Tibial nerve (tissue), 4 donors: Measurements from ENCODE around the gene BMP7. TPM values are rescaled to one million over a fixed set of nuclear protein-coding genes. Genes with fewer than 3 reads are reported as not detected.

Experiments
- DNase-seq, 2 donors: peaks; one replicate each; pipeline ENCODE4 v3.0.0-alpha.2; 2019; ENCODE audit warnings: low spot score in 2 of 2
- H3K27ac ChIP-seq, 4 donors: fragments of 200-600 bp; sonication (generic) in 3 of 4; one replicate each; pipeline ENCODE4 v1.5.1; 2017 to 2019; ENCODE audit warnings: mild to moderate bottlenecking in 1 of 4
- H3K27me3 ChIP-seq, 2 donors: fragments of 200-600 bp; sonication (generic) in 1 of 2; one replicate each; pipeline versions ENCODE4 v1.5.1 to v1.6.0; 2017 to 2019
- H3K36me3 ChIP-seq, 3 donors: fragments of 200-600 bp; sonication (generic); one replicate each; pipeline ENCODE4 v1.5.1; 2018 to 2019
- H3K4me1 ChIP-seq, 4 donors: fragments of 200-600 bp; sonication (generic) in 3 of 4; one replicate each; pipeline ENCODE4 v1.5.1; 2017 to 2019
- H3K4me3 ChIP-seq, 4 donors: fragments of 200-600 bp; sonication (generic) in 3 of 4; one replicate each; pipeline ENCODE4 v1.5.1; 2017 to 2019; ENCODE audit warnings: mild to moderate bottlenecking in 1 of 4, moderate library complexity in 1 of 4
- H3K9me3 ChIP-seq, 4 donors: fragments of 200-600 bp; sonication (generic) in 3 of 4; one replicate each; pipeline ENCODE4 v1.5.1; 2017 to 2019
- CTCF ChIP-seq, 5 experiments: fragments of 200-600 bp in 3 of 5; fragments of 450-650 bp in 2 of 5; sonication (generic) in 3 of 5; IDR thresholded peaks; one replicate each; pipeline ENCODE4 v1.5.1; 2016 to 2019; ENCODE audit warnings: antibody characterized with exemption in 5 of 5, mild to moderate bottlenecking in 3 of 5, moderate library complexity in 2 of 5
- EP300 ChIP-seq, 2 donors: sonication (generic); formaldehyde crosslinking; IDR thresholded peaks; one replicate each; pipeline ENCODE4 v1.6.1; 2017; ENCODE audit warnings: antibody characterized with exemption in 2 of 2, mild to moderate bottlenecking in 1 of 2
- POLR2A ChIP-seq, 2 donors: fragments of 450-650 bp; IDR thresholded peaks; one replicate each; pipeline ENCODE4 v1.6.1; 2017; ENCODE audit warnings: antibody characterized with exemption in 2 of 2, mild to moderate bottlenecking in 2 of 2, moderate library complexity in 2 of 2
- WGBS, 2 donors: methylation state at CpG; one replicate each; pipeline ENCODE4 v1.1.5; 2018; 5-methylcytosine and 5-hydroxymethylcytosine counted together
- total RNA-seq, 4 donors: library from RNA; depleted of rRNA; stranded (reverse); fragments of >200 nt; gene quantifications; one replicate each; pipeline ENCODE4 v1.1.0, GENCODE V29; 2016

The BMP7 gene
- total RNA-seq, 4 donors from 2014 or later, result 11.7 to 14.2 (median 13.4) TPM

- Histone ChIP-seq H3K4me1 (peaks cover 0 to 12% (median 0%) of the 10 kb centered on the region in 4 donors), H3K4me3 (no peak overlapping the region), H3K9me3 (peaks cover 0 to 7% (median 0%) of the 10 kb centered on the region in 4 donors), H3K27ac (no peak overlapping the region), H3K27me3 (no peaks in the 10 kb centered on the region), H3K36me3 (peaks cover 0 to 6% (median 0%) of the 10 kb centered on the region in 3 donors)
- TF ChIP-seq EP300 (IDR thresholded peaks at IDR 0.05) (no peak), POLR2A (IDR thresholded peaks at IDR 0.05) (no peak), CTCF (IDR thresholded peaks at IDR 0.05) (no peak)
- DNase-seq, result no peak
- 92 to 96% methylated on average over 7 of the region's 7 CpGs for WGBS, 2 donors
These were observed 101.6 kb downstream of the BMP7 start for GRCh38 chr20:57164872-57165271.

- no peaks in the 10 kb centered on the region for H3K27me3 ChIP-seq
- no peaks in the 10 kb centered on the region for H3K9me3 ChIP-seq
- H3K36me3 ChIP-seq, result no peaks in the 10 kb centered on the region
- peaks cover 0 to 9% (median 0%) of the 10 kb centered on the region in 4 donors for H3K4me1 ChIP-seq
- TF ChIP-seq EP300 (IDR thresholded peaks at IDR 0.05), result no peak
- TF ChIP-seq POLR2A (IDR thresholded peaks at IDR 0.05), result no peak
- TF ChIP-seq CTCF (IDR thresholded peaks at IDR 0.05), result no peak
- no peak overlapping the region for H3K27ac ChIP-seq
- no peak for DNase-seq
- H3K4me3 ChIP-seq, result no peak overlapping the region
- WGBS, 2 donors, result 84 to 87% methylated on average over 2 of the region's 2 CpGs
These were observed 103.4 kb downstream of the BMP7 start for GRCh38 chr20:57163041-57163440.

DNA sequence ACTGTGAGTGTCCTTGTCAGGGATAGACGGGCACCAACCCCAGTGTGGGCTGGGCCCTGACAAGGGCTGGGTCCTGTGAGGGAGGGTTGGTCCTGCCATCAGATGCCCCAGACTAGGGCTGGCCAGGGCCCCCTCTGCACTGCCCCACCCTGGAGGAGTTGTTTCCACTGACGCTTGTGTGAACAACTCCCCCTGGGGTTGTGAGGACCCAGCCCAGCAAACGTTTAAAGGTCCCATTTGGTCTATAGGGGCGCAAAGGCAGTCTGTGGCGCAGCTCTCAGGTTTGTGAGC, 104.1 kb downstream of the BMP7 start:
- H3K9me3 ChIP-seq, result no peaks in the 10 kb centered on the region
- 67 to 72% methylated on average over 4 to 5 of the region's 5 CpGs for WGBS, 2 donors
- H3K4me1 ChIP-seq, result peaks cover 0 to 9% (median 0%) of the 10 kb centered on the region in 4 donors
- H3K27me3 ChIP-seq, result no peaks in the 10 kb centered on the region
- TF ChIP-seq CTCF (IDR thresholded peaks at IDR 0.05) (no peak), EP300 (IDR thresholded peaks at IDR 0.05) (no peak), POLR2A (IDR thresholded peaks at IDR 0.05) (no peak)
- no peak for DNase-seq
- H3K27ac ChIP-seq, result no peak overlapping the region
- no peak overlapping the region for H3K4me3 ChIP-seq
- no peaks in the 10 kb centered on the region for H3K36me3 ChIP-seq

DNA sequence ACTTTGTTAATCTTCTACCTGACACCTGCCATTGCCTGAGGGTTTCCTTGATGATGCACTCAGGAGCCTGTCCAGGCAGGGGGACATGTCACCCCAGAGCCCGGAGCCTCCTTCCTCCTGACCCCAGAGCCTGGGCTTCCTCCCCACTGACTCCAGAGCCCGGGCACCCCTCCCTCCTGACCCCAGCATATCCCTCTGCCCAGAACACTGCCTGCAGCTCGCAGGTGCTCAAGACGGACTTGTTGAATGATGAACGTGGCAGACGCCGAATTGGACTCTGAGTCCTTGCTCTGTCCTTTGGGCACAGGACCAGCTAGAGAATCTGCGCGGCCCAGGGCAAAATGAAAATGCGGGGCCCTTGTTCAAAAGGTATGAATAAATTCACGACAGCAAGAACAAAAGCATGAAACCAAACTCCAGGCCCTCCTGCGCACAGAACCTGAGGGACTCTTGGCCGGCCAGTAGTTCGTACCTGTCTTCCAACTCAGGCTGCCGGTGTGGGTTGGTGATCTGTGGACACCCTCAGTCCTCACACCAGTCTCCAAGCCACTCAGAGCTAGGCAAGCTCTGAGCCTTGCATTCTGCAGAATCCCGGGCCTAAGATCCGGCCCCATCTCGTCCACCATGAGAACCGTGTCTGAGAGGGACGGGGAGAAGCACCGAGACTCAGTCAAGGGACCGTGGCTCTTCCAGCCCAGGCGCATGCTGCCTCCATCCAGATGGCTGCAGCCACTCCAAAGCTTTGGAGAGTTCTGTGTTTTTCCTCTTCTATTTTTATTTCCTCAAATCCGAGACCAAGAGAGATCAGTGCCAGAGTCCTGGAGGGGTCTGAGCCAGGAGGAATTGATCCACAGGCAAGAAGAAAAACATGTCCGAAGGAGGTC, 104.7 kb downstream of the BMP7 start:
- 77 to 80% methylated on average over 25 of the region's 25 CpGs for WGBS, 2 donors
- TF ChIP-seq EP300 (IDR thresholded peaks at IDR 0.05), result no peak
- no peak for TF ChIP-seq CTCF (IDR thresholded peaks at IDR 0.05)
- TF ChIP-seq POLR2A (IDR thresholded peaks at IDR 0.05), result no peak
- no peak for DNase-seq
- no peaks in the 10 kb centered on the region for H3K36me3 ChIP-seq
- no peak overlapping the region for H3K27ac ChIP-seq
- no peaks in the 10 kb centered on the region for H3K27me3 ChIP-seq
- no peaks in the 10 kb centered on the region for H3K9me3 ChIP-seq
- peaks cover 0 to 13% (median 0%) of the 10 kb centered on the region in 4 donors for H3K4me1 ChIP-seq
- H3K4me3 ChIP-seq, result no peak overlapping the region

DNA sequence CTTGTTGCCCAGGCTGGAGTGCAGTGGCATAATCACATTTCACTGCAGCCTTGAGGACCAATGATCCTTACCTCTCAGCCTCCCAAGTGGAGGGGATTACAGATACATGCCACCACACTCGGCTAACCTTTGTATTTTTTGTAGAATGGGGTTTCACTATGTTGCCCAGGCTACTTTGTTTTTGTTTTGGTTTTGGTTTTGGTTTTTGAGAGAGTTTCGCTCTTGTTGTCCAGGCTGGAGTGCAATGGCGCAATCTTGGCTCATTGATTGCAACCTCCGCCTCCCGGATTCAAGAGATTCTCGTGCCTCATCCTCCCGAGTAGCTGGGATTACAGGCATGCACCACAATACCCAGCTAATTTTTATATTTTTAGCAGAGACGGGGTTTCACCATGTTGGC, 105.5 kb downstream of the BMP7 start:
- no peak for TF ChIP-seq CTCF (IDR thresholded peaks at IDR 0.05)
- no peak for DNase-seq
- Histone ChIP-seq H3K4me1 (peaks cover 0 to 13% (median 0%) of the 10 kb centered on the region in 4 donors), H3K36me3 (no peaks in the 10 kb centered on the region), H3K9me3 (no peaks in the 10 kb centered on the region), H3K4me3 (no peak overlapping the region), H3K27ac (no peak overlapping the region), H3K27me3 (no peaks in the 10 kb centered on the region)
- 88 to 92% methylated on average over 8 of the region's 8 CpGs for WGBS, 2 donors
